Gastroesophageal sphincter (tissue), 3 donors: ENCODE data around the gene GPX6.

ENCODE experiments used
- EP300 ChIP-seq: sonication (generic); formaldehyde crosslinking; IDR thresholded peaks from one replicate; pipeline ENCODE4 v1.6.1; 2017; ENCODE audit warnings: antibody characterized with exemption, mild to moderate bottlenecking
- POLR2A ChIP-seq, 2 donors: fragments of 450-650 bp; IDR thresholded peaks; one replicate each; pipeline ENCODE4 v1.6.1; 2017; ENCODE audit warnings: antibody characterized with exemption in 2 of 2, mild to moderate bottlenecking in 2 of 2, moderate library complexity in 1 of 2
- POLR2AphosphoS5 ChIP-seq: sonication (generic); formaldehyde crosslinking; IDR thresholded peaks from one replicate; pipeline ENCODE4 v1.6.1; 2017; ENCODE audit warnings: antibody characterized with exemption
- TF ChIP-seq, protein P1 (sequence below), 4 experiments: fragments of 200-600 bp in 2 of 4; fragments of 450-650 bp in 2 of 4; sonication (generic) in 1 of 4; IDR thresholded peaks; one replicate each; pipeline ENCODE4 v1.5.1; 2017 to 2019; ENCODE audit warnings: antibody characterized with exemption in 4 of 4, mild to moderate bottlenecking in 2 of 4, moderate library complexity in 2 of 4

DNA sequence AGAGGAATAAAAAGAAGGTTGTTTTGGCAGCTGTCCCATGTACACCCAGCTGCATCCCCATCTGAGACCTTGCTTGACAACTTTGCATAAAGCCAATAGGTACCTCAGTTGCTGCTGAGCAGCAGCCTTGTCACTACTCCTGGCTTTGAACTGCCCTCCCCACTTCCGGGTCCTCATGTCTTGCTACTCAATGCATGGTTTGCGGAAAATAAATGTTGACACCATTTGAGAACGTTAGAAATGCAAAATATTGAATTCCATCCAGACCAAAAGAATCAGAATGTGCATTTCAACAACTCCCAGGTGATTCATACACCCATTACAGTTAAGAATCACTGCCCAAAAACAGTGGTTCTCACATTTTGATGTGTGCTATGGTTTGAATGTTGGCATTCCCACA, 43.0 kb upstream of the GPX6 start:
- TF ChIP-seq, protein P1, sequence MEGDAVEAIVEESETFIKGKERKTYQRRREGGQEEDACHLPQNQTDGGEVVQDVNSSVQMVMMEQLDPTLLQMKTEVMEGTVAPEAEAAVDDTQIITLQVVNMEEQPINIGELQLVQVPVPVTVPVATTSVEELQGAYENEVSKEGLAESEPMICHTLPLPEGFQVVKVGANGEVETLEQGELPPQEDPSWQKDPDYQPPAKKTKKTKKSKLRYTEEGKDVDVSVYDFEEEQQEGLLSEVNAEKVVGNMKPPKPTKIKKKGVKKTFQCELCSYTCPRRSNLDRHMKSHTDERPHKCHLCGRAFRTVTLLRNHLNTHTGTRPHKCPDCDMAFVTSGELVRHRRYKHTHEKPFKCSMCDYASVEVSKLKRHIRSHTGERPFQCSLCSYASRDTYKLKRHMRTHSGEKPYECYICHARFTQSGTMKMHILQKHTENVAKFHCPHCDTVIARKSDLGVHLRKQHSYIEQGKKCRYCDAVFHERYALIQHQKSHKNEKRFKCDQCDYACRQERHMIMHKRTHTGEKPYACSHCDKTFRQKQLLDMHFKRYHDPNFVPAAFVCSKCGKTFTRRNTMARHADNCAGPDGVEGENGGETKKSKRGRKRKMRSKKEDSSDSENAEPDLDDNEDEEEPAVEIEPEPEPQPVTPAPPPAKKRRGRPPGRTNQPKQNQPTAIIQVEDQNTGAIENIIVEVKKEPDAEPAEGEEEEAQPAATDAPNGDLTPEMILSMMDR (IDR thresholded peaks at IDR 0.05) = no peak
- TF ChIP-seq EP300 = no peak
- no peak for TF ChIP-seq POLR2A (IDR thresholded peaks at IDR 0.05)
- TF ChIP-seq POLR2AphosphoS5 = no peak
